Mesothelial cell of epicardium (in vitro differentiated cells): Measurements from ENCODE around the gene TRMT10B. TPM values are rescaled to one million over a fixed set of nuclear protein-coding genes. Genes with fewer than 3 reads are reported as not detected.
"Not testable (repeated sequence)": the region's sequence is repeated elsewhere in the genome, so short reads cannot be mapped to it uniquely, and the experiment has no call there.

Source experiments
- DNase-seq, 2 experiments: peaks; one replicate each; pipeline ENCODE4 v3.0.0; 2021; ENCODE audit warnings: low spot score in 2 of 2; ENCODE audit not compliant: unreplicated experiment in 2 of 2
- H3K27ac Mint-ChIP-seq: 2 replicates; pipeline ENCODE4 v1.8.0; 2021; ENCODE audit warnings: mixed read lengths
- H3K27me3 Mint-ChIP-seq: 2 replicates; pipeline ENCODE4 v1.8.0; 2021; ENCODE audit warnings: low read depth, mixed read lengths
- H3K36me3 Mint-ChIP-seq: 2 replicates; pipeline ENCODE4 v1.8.0; 2021; ENCODE audit warnings: mixed read lengths
- H3K4me1 Mint-ChIP-seq: 2 replicates; pipeline ENCODE4 v1.8.0; 2021; ENCODE audit warnings: mixed read lengths
- H3K4me3 Mint-ChIP-seq: 2 replicates; pipeline ENCODE4 v1.8.0; 2021; ENCODE audit warnings: mild to moderate bottlenecking, moderate library complexity, mixed read lengths
- H3K9me3 Mint-ChIP-seq: 2 replicates; pipeline ENCODE4 v1.8.0; 2021; ENCODE audit warnings: mixed read lengths
- total RNA-seq: library from RNA; stranded (reverse); gene quantifications from 3 replicates; pipeline ENCODE4 v1.2.1, GENCODE V29; 2021
- TF ChIP-seq, protein P1 (sequence below): fragments of 200-600 bp; sonication (generic); IDR thresholded peaks from one replicate; pipeline ENCODE4 v1.5.0; 2021; ENCODE audit warnings: antibody characterized with exemption; ENCODE audit not compliant: unreplicated experiment

TRMT10B gene
- total RNA-seq, 1 donor from 2014 or later, result 11.0 TPM

DNA sequence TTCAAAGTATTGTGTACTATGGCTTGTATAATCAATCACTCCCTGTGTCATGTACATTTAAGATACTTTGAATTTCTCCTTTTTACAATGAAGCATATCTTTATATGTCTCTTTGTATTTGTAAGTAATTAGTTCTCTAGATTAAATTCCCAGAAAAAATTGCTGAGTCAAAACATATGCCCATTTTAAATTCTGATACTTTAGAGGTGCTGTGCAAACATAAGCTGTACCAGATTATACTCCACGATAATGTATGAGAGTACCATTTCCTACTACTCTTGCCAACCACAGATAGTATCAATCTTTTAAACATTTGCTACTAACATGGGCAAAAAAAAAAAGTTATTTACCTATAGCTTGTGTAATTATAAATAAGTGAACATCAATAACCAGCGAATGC lies 65.2 kb downstream of the TRMT10B start:
- no peaks in the 10 kb centered on the region for H3K4me1 Mint-ChIP-seq
- peaks cover 29% of the 10 kb centered on the region for H3K36me3 Mint-ChIP-seq
- H3K27me3 Mint-ChIP-seq, result no peaks in the 10 kb centered on the region
- no peak overlapping the region for H3K4me3 Mint-ChIP-seq
- DNase-seq, result no peak
- H3K9me3 Mint-ChIP-seq, result peaks cover 4% of the 10 kb centered on the region
- TF ChIP-seq, protein P1, sequence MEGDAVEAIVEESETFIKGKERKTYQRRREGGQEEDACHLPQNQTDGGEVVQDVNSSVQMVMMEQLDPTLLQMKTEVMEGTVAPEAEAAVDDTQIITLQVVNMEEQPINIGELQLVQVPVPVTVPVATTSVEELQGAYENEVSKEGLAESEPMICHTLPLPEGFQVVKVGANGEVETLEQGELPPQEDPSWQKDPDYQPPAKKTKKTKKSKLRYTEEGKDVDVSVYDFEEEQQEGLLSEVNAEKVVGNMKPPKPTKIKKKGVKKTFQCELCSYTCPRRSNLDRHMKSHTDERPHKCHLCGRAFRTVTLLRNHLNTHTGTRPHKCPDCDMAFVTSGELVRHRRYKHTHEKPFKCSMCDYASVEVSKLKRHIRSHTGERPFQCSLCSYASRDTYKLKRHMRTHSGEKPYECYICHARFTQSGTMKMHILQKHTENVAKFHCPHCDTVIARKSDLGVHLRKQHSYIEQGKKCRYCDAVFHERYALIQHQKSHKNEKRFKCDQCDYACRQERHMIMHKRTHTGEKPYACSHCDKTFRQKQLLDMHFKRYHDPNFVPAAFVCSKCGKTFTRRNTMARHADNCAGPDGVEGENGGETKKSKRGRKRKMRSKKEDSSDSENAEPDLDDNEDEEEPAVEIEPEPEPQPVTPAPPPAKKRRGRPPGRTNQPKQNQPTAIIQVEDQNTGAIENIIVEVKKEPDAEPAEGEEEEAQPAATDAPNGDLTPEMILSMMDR, result no peak
- no peak overlapping the region for H3K27ac Mint-ChIP-seq

DNA sequence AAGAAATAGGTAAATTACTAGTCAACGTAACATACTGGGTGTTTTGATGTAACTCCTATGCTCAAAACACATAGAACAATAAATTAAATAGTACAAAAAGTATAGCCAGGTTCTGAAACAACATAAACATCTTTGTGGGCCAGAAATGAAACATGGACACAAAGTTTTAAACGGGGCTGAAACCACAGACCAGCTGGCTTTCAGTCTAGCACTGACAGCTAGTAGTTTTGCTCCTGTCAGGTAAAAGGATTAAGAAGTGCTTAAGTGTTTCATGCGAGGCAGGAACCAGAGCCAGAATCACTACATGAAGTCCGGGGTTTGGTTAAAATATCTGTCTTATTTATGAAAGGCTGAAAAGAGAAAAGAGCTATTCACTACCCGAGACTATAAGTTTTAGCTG lies 66.5 kb downstream of the TRMT10B start:
- no peak for DNase-seq
- peaks cover 11% of the 10 kb centered on the region for H3K9me3 Mint-ChIP-seq
- H3K36me3 Mint-ChIP-seq, result peaks cover 40% of the 10 kb centered on the region
- TF ChIP-seq, protein P1, result no peak
- H3K4me1 Mint-ChIP-seq, result no peaks in the 10 kb centered on the region
- no peaks in the 10 kb centered on the region for H3K27me3 Mint-ChIP-seq
- no peak overlapping the region for H3K4me3 Mint-ChIP-seq
- H3K27ac Mint-ChIP-seq, result no peak overlapping the region

DNA sequence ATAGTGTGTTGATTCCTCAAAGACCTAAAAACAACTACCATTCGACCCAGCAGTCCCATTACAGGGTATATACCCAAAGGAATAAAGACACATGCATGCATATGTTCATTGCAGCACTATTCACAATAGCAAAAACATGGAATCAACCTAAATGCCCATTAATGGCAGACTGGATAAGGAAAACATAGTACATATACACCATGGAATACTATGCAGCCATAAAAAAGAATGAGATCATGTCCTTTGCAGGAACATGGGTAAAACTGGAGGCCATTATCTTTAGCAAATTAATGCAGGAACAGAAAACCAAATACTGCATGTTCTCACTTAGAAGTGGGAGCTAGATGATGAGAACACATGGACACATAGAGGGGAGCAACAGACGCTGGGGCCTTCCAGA lies 71.6 kb downstream of the TRMT10B start:
- not testable (repeated sequence) for H3K27me3 Mint-ChIP-seq, H3K4me1 Mint-ChIP-seq, DNase-seq, H3K27ac Mint-ChIP-seq, H3K4me3 Mint-ChIP-seq
- Mint-ChIP-seq H3K9me3 (peaks cover 12% of the 10 kb centered on the region), H3K36me3 (peaks cover 62% of the 10 kb centered on the region)

DNA sequence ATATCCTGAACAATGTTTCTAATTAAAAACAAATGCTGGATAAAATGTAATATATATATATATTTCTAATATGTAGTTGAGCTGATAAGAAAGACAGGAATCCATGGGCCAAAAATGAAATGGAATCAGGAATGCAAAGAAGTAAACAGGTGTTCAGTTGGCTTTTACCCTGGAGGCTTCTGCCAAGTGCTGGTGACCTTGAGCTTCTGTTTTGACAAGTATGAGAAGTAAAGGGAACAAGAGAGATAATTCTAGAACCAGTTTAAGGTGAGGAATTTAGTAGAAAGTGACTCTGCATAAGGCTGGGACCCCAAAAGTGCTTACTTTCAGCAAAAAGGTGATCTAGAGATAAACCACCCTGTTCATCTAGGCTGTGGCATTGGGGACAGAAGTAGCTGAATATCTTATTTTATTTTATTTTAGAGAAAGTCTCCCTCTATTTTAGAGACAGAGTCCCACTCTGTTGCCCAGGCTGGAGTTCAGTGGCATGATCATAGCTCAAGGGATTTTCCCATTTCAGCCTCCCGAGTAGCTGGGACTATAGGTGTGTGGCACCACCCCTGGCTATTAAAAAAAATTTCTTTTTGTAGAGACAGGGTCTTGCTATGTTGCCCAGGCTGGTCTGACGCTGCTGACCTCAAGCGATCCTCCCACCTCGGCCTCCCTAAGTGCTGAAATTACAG lies 74.0 kb downstream of the TRMT10B start:
- TF ChIP-seq, protein P1, result no peak
- Mint-ChIP-seq H3K4me1 (no peaks in the 10 kb centered on the region), H3K27me3 (no peaks in the 10 kb centered on the region), H3K9me3 (peaks cover 8% of the 10 kb centered on the region), H3K4me3 (no peak overlapping the region), H3K36me3 (peaks cover 49% of the 10 kb centered on the region), H3K27ac (no peak overlapping the region)
- no peak for DNase-seq

Other genes starting within 250 kb of the TRMT10B start
- gene FBXO10, start 177.4 kb upstream of the TRMT10B start, total RNA-seq, result 22.0 to 26.6 TPM (median 24.1 TPM) in 3 replicates
- 81.4 to 87.2 TPM (median 83.4 TPM) in 3 replicates for gene TOMM5, start 161.2 kb upstream of the TRMT10B start, total RNA-seq
- 0.45 to 0.78 TPM (median 0.50 TPM) in 3 replicates for gene FRMPD1, start 102.9 kb upstream of the TRMT10B start, total RNA-seq
- 37.6 to 49.1 TPM (median 38.8 TPM) in 3 replicates for gene EXOSC3, start 31.3 kb downstream of the TRMT10B start, total RNA-seq
- gene DCAF10, start 47.0 kb downstream of the TRMT10B start, total RNA-seq, result 30.9 to 32.8 TPM (median 31.4 TPM) in 3 replicates
- 22.1 to 26.0 TPM (median 22.6 TPM) in 3 replicates for gene SLC25A51, start 150.3 kb downstream of the TRMT10B start, total RNA-seq